GM18499 (cell line): ENCODE results near the gene SOX15.

Experiments
- ATAC-seq: cut with Tn5 transposase; IDR thresholded peaks from one replicate; pipeline ENCODE4 v1.9.1; 2021; ENCODE audit warnings: moderate number of reproducible peaks; ENCODE audit not compliant: insufficient read depth, unreplicated experiment

SOX15 gene

DNA sequence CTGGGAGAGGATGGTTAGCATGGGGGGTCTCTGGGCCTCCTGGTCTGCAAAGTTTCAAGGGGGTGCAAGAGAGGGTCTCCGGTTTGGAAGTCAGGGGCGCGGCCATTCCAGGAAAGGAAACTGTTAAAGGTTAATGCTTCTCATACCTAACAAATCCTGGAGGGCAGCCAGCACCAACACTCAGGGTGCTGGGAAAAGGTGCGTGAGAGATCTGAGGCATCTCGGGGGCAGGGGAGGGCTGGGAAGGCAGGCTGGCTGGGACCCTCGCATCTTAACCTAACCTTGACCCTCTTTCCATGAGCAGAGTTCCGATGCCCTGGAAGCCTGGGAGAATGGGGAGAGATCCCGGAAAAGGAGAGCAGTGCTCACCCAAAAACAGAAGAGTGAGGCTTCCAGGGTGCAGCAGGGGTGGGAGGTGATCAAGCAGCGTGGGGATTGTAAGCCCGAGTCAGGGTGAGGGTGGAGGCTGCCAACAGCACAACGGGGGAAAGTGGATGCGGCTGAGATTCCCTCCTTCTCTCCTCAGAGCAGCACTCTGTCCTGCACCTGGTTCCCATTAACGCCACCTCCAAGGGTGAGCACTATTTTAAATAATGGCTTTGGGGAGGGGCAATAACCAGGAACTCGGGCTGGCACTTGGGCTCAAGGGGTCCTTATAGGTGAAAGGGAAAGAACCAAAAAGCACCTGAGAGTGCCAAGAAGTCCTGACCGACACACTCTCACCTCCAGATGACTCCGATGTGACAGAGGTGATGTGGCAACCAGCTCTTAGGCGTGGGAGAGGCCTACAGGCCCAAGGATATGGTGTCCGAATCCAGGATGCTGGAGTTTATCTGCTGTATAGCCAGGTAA lies 30.3 kb downstream of the SOX15 start:
- ATAC-seq = no peak

DNA sequence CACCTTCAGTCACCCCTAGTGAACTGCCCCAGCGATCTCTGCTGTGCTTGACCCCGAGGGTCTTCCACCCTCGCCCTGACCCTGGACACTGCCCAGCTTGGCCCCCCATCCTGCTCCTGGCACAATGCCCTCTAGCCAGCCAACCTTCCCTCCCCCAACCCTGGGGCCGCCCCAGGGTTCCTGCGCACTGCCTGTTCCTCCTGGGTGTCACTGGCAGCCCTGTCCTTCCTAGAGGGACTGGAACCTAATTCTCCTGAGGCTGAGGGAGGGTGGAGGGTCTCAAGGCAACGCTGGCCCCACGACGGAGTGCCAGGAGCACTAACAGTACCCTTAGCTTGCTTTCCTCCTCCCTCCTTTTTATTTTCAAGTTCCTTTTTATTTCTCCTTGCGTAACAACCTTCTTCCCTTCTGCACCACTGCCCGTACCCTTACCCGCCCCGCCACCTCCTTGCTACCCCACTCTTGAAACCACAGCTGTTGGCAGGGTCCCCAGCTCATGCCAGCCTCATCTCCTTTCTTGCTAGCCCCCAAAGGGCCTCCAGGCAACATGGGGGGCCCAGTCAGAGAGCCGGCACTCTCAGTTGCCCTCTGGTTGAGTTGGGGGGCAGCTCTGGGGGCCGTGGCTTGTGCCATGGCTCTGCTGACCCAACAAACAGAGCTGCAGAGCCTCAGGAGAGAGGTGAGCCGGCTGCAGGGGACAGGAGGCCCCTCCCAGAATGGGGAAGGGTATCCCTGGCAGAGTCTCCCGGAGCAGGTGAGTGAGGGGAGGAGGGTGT lies 31.2 kb downstream of the SOX15 start, which contains the start of gene TNFSF13:
TSS of gene TNFSF13 (plus strand) at position 207 of the 776 bp plus-strand sequence. CDS start at position 497, 290 bp downstream.
- ATAC-seq = no peak

DNA sequence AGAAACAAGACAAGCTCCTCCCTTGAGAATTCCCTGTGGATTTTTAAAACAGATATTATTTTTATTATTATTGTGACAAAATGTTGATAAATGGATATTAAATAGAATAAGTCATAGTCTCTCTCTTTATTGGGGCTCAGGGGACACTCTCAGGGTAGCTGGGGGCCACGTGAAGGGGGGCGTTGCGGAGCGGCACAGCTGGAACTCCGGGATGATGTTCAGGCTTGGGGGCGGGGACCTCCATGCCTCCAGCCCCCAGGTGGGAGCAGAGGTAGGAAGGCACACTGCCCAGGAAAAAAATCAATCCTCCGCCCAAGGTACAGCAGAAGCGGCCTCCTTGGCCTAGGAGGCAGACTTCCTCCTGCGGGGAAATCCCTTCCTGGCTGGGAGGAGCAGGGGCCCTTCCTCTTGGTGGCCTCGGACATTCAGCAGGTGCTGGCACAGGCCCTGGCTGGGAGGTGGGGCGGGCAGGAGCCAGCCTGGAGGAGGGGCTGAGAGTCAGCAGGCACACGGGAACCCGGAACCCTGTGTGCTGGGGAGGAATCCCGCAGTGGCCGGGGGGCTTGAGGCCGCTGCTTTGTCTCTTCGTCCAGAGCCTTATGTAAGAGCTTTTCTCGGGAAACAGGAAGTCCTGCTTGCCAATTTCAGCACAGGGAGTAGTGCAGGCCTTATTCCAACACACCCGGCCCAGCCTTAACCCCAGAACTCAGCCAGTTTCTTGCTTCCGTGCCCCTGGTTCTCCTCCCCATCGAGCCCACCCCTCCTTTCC lies 31.9 kb downstream of the SOX15 start:
- no peak for ATAC-seq

DNA sequence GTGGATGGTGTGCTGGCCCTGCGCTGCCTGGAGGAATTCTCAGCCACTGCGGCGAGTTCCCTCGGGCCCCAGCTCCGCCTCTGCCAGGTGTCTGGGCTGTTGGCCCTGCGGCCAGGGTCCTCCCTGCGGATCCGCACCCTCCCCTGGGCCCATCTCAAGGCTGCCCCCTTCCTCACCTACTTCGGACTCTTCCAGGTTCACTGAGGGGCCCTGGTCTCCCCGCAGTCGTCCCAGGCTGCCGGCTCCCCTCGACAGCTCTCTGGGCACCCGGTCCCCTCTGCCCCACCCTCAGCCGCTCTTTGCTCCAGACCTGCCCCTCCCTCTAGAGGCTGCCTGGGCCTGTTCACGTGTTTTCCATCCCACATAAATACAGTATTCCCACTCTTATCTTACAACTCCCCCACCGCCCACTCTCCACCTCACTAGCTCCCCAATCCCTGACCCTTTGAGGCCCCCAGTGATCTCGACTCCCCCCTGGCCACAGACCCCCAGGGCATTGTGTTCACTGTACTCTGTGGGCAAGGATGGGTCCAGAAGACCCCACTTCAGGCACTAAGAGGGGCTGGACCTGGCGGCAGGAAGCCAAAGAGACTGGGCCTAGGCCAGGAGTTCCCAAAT lies 32.6 kb downstream of the SOX15 start:
- no peak for ATAC-seq

DNA sequence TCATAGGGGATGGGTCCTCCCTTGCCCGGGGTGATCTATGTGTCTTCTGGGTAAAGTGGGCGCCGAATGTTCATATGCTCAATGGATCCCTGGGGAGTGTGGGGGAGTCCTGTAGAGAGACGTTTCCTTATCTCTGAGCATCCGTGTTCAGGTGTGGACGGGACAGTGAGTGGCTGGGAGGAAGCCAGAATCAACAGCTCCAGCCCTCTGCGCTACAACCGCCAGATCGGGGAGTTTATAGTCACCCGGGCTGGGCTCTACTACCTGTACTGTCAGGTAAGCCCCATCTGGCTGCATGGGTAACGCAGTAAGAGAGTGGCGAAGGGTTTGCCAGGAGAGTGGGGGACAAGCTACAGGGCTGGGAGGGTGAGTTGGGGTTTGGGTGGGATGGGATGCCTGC lies 33.3 kb downstream of the SOX15 start:
- ATAC-seq = no peak

DNA sequence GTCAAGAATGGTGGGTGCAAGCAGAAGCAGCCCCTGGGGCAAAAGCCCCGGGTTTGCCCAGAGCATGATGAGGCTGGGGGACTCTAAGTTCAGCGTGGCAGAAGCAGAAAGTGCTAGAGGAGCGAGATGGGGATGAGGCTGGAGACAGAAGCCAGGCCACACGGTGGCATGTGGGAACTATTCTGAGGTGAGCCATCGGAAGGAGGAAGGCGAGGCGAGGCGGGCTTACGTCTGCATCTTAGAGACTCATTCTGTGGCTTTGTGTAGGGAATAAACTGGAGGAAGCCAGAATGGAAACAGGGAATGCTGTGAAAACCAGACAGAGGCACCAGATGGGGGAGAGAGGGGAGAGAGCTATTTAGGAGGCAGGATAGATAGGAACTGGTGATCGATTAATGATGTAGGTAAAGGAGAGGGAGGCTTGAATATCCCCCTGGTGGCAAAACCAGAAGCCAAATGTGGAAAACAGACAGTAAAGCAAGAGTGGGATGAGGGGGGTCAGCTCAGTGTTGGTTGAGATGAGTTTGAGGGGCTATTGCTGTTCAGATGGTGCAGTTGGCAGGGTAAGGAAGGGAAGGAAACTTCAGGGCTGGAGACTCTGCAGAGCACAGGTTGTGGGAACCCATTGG lies 34.5 kb downstream of the SOX15 start:
- ATAC-seq = no peak

DNA sequence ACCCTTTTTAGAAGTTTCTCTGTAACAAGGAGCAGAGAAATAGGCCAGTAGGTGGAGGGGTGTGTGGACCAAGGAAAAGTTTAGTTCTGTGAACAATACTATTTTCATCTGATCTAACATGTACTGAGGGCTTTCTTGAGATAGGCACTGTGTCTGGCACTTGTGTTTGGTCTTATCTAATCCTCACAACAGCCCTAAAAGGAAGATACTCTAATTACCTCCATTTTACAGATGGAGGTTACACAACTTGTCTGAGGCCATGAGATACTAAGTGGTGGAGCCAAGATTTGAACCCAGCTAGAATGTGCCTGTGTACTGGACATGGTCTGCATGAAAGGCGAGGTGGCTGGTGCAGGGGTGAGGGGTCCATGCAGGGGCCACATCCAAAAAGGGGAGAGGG lies 36.5 kb downstream of the SOX15 start:
- ATAC-seq = no peak

DNA sequence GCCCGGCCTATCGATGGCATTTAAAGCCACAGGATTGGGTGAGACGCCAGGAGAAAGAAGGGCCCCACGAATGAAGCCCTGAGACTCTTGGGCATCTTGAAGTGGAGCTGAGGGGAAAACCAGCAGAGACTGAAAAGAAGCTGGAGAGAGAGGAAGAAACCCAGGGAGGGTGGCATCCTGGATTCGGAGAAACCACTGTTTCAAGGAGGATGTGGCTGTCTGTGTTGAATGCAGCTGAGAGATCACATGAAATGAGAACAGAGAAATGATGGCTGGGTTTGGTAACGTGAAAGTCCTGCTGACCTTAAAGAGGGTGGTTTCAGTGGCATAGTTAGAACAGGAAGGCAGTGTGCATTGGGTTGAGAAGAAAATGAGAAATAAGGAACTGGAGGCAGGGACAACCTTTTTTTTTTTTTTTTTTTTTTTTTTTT lies 37.3 kb downstream of the SOX15 start:
- no peak for ATAC-seq

DNA sequence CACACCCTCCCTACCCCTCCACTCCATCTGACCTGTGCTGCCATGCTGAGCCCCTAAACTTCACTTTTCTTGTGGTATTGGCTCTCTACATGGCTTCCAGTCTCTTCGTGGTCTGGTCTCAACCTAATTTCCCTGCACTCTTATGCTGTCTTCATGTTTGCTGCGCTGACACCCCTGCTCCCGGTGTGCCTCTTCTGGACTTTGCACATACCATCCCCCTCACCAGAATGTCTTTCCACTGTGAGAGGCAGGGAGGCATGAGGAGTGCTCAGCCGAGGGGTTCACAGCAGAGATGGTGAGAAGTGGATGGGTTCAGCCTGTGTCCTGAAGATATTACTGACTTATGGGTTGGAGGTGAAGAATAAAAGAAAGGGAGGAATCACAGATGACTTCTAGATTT lies 38.5 kb downstream of the SOX15 start:
- no peak for ATAC-seq

DNA sequence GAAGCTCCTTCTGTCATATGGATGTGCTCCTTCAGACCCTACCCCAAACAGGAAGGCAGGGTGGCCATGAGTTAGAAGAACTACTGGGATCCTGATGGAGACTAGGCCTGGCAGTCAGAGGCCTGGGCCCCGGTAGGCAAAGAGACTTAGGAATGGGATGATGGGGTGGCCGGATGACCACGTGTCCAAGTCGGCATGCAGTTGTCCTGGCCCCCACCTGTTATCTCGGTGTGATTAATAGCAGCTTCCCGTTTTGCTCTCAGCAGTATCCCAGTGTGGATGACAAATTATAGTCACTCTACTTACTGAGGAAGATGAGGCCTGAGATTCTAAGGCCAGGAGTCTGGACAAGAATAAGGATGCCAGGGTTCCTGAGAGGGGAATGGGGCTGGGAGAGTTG lies 39.5 kb downstream of the SOX15 start:
- no peak for ATAC-seq

DNA sequence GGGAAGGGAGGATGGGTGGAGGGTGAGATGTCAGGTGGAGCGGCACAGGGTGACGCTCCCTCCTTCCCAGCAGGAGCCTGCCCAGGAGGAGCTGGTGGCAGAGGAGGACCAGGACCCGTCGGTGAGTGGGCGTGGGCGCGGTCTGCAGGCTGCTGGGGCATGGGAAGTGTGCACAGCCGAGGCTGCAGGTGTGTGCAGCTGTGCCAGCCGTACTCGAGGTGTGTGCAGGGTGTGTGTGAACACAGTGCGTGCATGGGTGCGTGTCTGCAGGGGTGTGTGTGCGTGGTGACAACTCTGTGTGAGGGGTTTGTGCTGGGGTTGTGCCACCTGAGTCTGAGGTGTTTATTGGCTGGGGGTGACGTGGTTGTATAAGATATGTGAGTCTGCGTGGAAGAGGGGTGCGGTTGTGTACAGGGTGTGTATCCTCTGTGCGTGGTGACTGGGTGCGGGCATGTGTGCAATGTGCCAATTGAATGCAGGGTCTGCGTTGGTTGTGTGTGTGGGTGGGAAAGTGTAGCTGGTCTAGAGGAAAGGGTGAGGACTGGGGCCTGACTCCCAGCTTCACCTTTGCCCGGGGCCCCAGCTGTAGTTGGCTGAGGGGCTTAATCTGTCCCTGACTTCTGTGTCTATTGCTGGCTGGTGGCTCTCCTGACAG lies 40.4 kb downstream of the SOX15 start:
- ATAC-seq = no peak

DNA sequence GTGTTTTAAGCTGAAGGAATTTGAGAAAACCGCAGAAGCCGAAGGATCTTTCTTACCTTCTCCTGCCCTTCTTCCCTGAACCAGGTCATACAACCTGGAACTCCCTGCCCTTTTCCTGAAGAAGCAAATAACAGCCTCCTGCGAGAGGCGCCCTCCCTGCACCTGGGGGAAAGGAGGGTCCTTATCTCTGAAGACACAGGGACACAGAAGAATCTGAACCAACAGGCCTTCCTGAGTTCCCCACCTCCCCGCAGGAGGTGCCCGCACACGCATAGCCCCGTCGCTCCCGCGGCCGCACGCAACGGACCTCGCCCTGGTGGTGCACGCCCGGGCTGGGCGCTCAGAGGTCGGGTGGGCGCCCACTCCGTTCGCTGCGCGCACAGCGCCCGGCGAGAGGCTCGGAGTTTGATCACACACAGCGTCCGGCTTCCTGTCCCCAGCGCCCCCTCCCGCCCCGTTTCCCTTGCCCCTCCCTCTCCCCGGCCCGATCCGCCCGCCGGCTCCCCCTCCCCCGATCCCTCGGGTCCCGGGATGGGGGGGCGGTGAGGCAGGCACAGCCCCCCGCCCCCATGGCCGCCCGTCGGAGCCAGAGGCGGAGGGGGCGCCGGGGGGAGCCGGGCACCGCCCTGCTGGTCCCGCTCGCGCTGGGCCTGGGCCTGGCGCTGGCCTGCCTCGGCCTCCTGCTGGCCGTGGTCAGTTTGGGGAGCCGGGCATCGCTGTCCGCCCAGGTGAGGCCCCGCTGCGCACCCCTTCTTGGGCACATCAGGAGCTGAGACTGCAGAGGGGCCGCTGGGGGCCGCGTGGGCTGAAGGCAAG lies 41.1 kb downstream of the SOX15 start, which contains the start of gene TNFSF12:
TSS of gene TNFSF12 (plus strand) at position 474 of the 816 bp plus-strand sequence. CDS start at position 570, 96 bp downstream.
- ATAC-seq = no peak

DNA sequence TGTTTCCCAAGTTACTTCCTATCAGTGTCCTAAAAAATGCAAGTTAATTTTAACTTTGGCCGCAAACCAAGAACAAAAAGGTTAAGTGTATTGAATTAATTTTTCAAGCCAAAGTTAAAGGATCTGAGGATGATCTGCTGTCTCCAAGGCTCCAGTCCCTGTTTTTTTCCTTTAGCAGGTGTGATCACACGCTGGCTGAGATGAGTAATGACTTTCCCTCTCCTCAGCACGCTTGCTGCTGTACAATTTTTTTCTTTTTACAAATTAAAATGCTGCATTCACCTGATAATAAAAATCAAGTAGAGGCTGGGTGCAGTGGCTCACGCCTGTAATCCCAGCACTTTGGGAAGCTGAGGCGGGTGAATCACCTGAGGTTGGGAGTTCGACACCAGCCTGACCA lies 45.0 kb downstream of the SOX15 start:
- ATAC-seq = no peak

DNA sequence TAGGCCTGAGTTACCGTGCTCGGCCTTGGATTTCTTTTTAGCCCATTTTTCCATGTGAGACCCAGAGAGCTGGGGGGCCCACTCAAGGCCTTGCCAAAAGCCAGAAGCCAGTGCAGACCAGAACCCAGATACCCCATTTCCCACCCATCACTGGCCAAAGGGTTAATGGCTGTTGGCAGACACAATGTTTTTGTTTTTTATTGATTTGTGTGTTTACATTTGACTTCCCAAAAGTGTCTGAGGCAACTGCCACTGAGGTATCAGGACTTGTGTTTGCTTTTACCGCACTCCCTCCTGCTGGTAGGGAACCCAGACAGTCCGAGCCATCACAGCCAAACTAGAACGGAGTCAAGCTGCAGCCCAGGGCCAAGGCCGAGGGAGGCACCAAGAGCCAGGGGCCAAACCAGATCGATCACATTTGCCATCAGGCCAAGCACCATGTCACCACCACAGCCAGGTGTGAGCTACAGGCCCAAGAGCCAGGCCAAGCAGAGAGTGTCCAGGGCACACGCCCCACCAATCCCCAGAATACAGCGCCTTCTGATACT lies 48.7 kb downstream of the SOX15 start:
- no peak for ATAC-seq

DNA sequence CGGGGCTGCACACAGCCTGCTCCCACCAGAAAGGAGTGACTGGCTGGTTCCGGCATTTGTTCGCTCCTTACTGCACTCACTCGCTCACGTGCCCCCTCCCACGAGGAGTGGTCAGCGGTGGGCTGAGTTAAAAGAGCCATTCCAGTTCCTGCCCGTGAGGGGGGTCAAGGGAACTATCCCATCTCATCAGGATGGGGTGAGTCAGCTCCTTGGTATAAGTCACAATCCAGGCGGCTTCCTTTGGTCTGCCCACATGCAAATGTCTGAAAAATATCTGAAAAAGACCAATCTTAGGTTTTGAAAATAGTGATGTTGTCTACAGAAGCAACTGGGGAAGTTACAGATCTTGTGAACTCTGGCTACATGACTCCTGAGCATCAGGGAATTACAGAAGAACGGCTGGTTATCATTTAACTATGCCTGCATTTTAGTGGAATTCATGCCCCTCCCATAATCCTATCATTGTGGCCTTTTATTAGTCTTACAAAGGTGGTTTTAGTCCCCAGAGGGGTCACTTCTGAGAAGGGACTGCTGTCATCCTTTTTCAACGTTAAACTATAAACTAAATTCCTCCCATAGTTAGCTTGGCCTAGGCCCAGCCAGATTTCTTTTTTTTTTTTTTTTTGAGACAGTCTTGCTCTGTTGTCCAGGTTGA lies 50.9 kb downstream of the SOX15 start:
- ATAC-seq = no peak
